HEK293 (cell line): ENCODE data around the gene GAS2L3.

Experiments used
- CTCF ChIA-PET: fragments of 350-600 bp; formaldehyde crosslinking; extraction: SDS; loops from one replicate; lab custom pipeline; 2021; ENCODE audit warnings: antibody characterized with exemption; lab: Yijun Ruan, JAX
- POLR2A ChIA-PET: fragments of 300-600 bp; formaldehyde crosslinking; extraction: SDS; loops from one replicate; lab custom pipeline; 2020; ENCODE audit warnings: antibody characterized with exemption, inconsistent platforms; lab: Yijun Ruan, JAX
- H3K27ac ChIP-seq: fragments of 200-500 bp; sonication (Bioruptor generic); 2 replicates; pipeline ENCODE4 v1.5.1; 2014; ENCODE audit warnings: low read depth, low read length, control low read depth, inconsistent platforms; ENCODE audit errors: extremely low read depth
- H3K36me3 ChIP-seq, 2 experiments: fragments of 200-500 bp in 1 of 2; sonication (Bioruptor generic) in 1 of 2; 1 replicate in 1 of 2; 2 replicates in 1 of 2; pipeline ENCODE4 v1.5.1; 2014 to 2017; ENCODE audit warnings: inconsistent platforms in 2 of 2, low read length in 2 of 2; ENCODE audit not compliant: control insufficient read depth in 2 of 2, insufficient read depth in 1 of 2
- H3K4me1 ChIP-seq: fragments of 200-500 bp; sonication (Bioruptor generic); 2 replicates; pipeline ENCODE4 v1.5.1; 2014; ENCODE audit warnings: mild to moderate bottlenecking, low read length, inconsistent platforms; ENCODE audit not compliant: control insufficient read depth, insufficient read depth
- H3K4me3 ChIP-seq: 2 replicates; pipeline ENCODE4 v1.5.1; 2011; ENCODE audit warnings: low read depth, mild to moderate bottlenecking, control low read depth, low read length, moderate library complexity
- H3K9me3 ChIP-seq: fragments of 200-500 bp; sonication (Bioruptor generic); 2 replicates; pipeline ENCODE4 v1.5.1; 2014; ENCODE audit warnings: low read depth, low read length, inconsistent platforms; ENCODE audit not compliant: control insufficient read depth, insufficient read depth
- EGR2 ChIP-seq: fragments of 450-650 bp; formaldehyde crosslinking; IDR thresholded peaks from 2 replicates; pipeline ENCODE4 v1.5.1; 2016; ENCODE audit warnings: low read depth, missing biosample characterization, missing genetic modification characterization
- HOXA7 ChIP-seq: sonication (generic); formaldehyde crosslinking; IDR thresholded peaks from 2 replicates; pipeline ENCODE4 v1.8.1; 2022; ENCODE audit warnings: missing genetic modification reagents, borderline replicate concordance
- KLF10 ChIP-seq: fragments of 450-650 bp; IDR thresholded peaks from 2 replicates; pipeline ENCODE4 v1.5.1; 2018; ENCODE audit warnings: missing biosample characterization, mild to moderate bottlenecking, missing genetic modification characterization
- OSR2 ChIP-seq: fragments of 450-650 bp; formaldehyde crosslinking; IDR thresholded peaks from 2 replicates; pipeline ENCODE4 v1.5.1; 2016; ENCODE audit warnings: missing biosample characterization, missing genetic modification characterization
- RBAK ChIP-seq: fragments of 450-650 bp; formaldehyde crosslinking; IDR thresholded peaks from 2 replicates; pipeline ENCODE4 v1.5.1; 2016; ENCODE audit warnings: missing biosample characterization, missing genetic modification characterization
- SALL2 ChIP-seq: fragments of 450-650 bp; formaldehyde crosslinking; IDR thresholded peaks from 2 replicates; pipeline ENCODE4 v1.5.0; 2017; ENCODE audit warnings: missing biosample characterization, mild to moderate bottlenecking, missing genetic modification characterization, borderline replicate concordance
- YY1 ChIP-seq: fragments of 450-650 bp; formaldehyde crosslinking; IDR thresholded peaks from 2 replicates; pipeline ENCODE4 v1.5.1; 2018; ENCODE audit warnings: missing biosample characterization, missing genetic modification characterization
- ZBTB1 ChIP-seq: fragments of 450-650 bp; formaldehyde crosslinking; IDR thresholded peaks from 2 replicates; pipeline ENCODE4 v1.5.1; 2016; ENCODE audit warnings: missing biosample characterization, missing genetic modification characterization
- ZBTB20 ChIP-seq: fragments of 450-650 bp; formaldehyde crosslinking; IDR thresholded peaks from 2 replicates; pipeline ENCODE4 v1.5.1; 2016; ENCODE audit warnings: missing biosample characterization, missing genetic modification characterization
- ZFHX2 ChIP-seq: fragments of 450-650 bp; formaldehyde crosslinking; conservative IDR thresholded peaks from 2 replicates; pipeline ENCODE4 v1.5.1; 2016; ENCODE audit warnings: missing biosample characterization, missing genetic modification characterization
- ZNF324 ChIP-seq: fragments of 450-650 bp; formaldehyde crosslinking; IDR thresholded peaks from 2 replicates; pipeline ENCODE4 v1.5.1; 2016; ENCODE audit warnings: missing biosample characterization, missing genetic modification characterization
- ZNF433 ChIP-seq: fragments of 450-650 bp; formaldehyde crosslinking; IDR thresholded peaks from 2 replicates; pipeline ENCODE4 v1.5.1; 2016; ENCODE audit warnings: missing biosample characterization, missing genetic modification characterization, low read depth
- ZNF514 ChIP-seq: fragments of 450-650 bp; formaldehyde crosslinking; IDR thresholded peaks from 2 replicates; pipeline ENCODE4 v1.5.1; 2016; ENCODE audit warnings: missing biosample characterization, missing genetic modification characterization
- ZNF530 ChIP-seq: fragments of 450-650 bp; formaldehyde crosslinking; IDR thresholded peaks from 2 replicates; pipeline ENCODE4 v1.5.1; 2016; ENCODE audit warnings: low read depth, missing biosample characterization, missing genetic modification characterization
- ZNF596 ChIP-seq: fragments of 450-650 bp; IDR thresholded peaks from 2 replicates; pipeline ENCODE4 v1.5.0; 2018; ENCODE audit warnings: missing biosample characterization, mild to moderate bottlenecking, missing genetic modification characterization, moderate library complexity
- ZNF600 ChIP-seq: fragments of 450-650 bp; formaldehyde crosslinking; IDR thresholded peaks from 2 replicates; pipeline ENCODE4 v1.5.1; 2016; ENCODE audit warnings: missing biosample characterization, missing genetic modification characterization
- ZNF621 ChIP-seq: fragments of 450-650 bp; formaldehyde crosslinking; IDR thresholded peaks from 2 replicates; pipeline ENCODE4 v1.5.1; 2017; ENCODE audit warnings: missing biosample characterization, missing genetic modification characterization
- ZNF626 ChIP-seq: fragments of 450-650 bp; sonication (Bioruptor Pico); formaldehyde crosslinking; IDR thresholded peaks from 2 replicates; pipeline ENCODE4 v1.5.1; 2018; ENCODE audit warnings: missing biosample characterization, missing genetic modification characterization, inconsistent platforms
- ZNF707 ChIP-seq: fragments of 450-650 bp; formaldehyde crosslinking; IDR thresholded peaks from 2 replicates; pipeline ENCODE4 v1.5.1; 2016; ENCODE audit warnings: missing biosample characterization, missing genetic modification characterization
- ZNF768 ChIP-seq: fragments of 450-650 bp; formaldehyde crosslinking; IDR thresholded peaks from 2 replicates; pipeline ENCODE4 v1.5.1; 2018; ENCODE audit warnings: missing biosample characterization, mild to moderate bottlenecking, missing genetic modification characterization
- TF ChIP-seq, protein P1 (sequence below): fragments of 450-650 bp; formaldehyde crosslinking; IDR thresholded peaks from 2 replicates; pipeline ENCODE4 v1.5.1; 2016; ENCODE audit warnings: missing biosample characterization, missing genetic modification characterization
- TF ChIP-seq, protein P2 (sequence below): fragments of 450-650 bp; formaldehyde crosslinking; IDR thresholded peaks from 2 replicates; pipeline ENCODE4 v1.5.1; 2017; ENCODE audit warnings: missing biosample characterization, missing genetic modification characterization
- TF ChIP-seq, protein P3 (sequence below): fragments of 450-650 bp; formaldehyde crosslinking; IDR thresholded peaks from 2 replicates; pipeline ENCODE4 v1.5.1; 2016; ENCODE audit warnings: missing biosample characterization, missing genetic modification characterization
- TF ChIP-seq, protein P4 (sequence below): fragments of 450-650 bp; formaldehyde crosslinking; conservative IDR thresholded peaks from 2 replicates; pipeline ENCODE4 v1.5.1; 2016; ENCODE audit warnings: low read depth, missing biosample characterization, missing genetic modification characterization

Gene GAS2L3

DNA sequence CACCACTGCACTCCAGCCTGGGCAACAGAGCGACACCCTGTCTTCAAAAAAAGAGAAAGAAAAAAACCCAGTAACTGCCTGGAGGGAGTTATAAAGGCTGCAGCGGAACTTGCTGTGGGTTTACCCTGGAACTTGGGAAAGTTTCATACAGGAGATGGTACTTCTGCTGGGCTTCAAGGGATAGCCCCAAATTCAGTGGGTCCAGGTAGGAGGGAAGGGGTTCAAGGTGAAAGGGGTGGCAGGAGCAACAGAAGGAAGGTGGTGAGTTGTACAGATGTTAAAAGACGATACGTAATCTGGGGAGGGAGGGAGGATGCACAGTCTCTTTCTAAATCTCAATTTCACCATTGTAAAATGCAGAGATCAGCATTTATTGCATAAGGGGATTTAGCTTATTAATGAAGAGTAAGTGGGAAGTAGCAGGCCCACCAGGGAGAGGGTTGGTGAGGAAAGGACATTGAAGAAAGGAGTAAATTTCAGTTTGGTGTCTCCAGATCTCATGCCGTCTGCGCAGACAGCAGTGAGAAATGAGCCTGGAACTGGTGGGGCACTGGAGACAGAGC lies 8.5 kb upstream of the GAS2L3 start:
- no peaks in the 10 kb centered on the region for H3K9me3 ChIP-seq
- POLR2A ChIA-PET, result no interaction called here
- TF ChIP-seq, protein P1, sequence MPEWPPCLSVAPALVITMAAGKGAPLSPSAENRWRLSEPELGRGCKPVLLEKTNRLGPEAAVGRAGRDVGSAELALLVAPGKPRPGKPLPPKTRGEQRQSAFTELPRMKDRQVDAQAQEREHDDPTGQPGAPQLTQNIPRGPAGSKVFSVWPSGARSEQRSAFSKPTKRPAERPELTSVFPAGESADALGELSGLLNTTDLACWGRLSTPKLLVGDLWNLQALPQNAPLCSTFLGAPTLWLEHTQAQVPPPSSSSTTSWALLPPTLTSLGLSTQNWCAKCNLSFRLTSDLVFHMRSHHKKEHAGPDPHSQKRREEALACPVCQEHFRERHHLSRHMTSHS (tag by site-specific recombination), result no peak
- TF ChIP-seq OSR2 (no peak), ZNF621 (tag by site-specific recombination) (no peak), YY1 (tag by site-specific recombination) (no peak), ZNF596 (no peak), KLF10 (tag by site-specific recombination) (no peak), ZNF600 (tag by site-specific recombination) (no peak), ZNF324 (tag by site-specific recombination) (no peak), ZNF530 (tag by site-specific recombination) (no peak), ZNF514 (no peak), RBAK (no peak)
- TF ChIP-seq, all 188 proteins: peak for 0
- Histone ChIP-seq H3K4me1 (no peaks in the 10 kb centered on the region), H3K36me3 (no peaks in the 10 kb centered on the region), H3K4me3 (no peak overlapping the region), H3K27ac (no peak overlapping the region)
- CTCF ChIA-PET, result interaction anchor here (3.3 kb wide), 1 partner anchor 10 kb away, joined by 18 read pairs; no protein-coding TSS in a partner anchor

DNA sequence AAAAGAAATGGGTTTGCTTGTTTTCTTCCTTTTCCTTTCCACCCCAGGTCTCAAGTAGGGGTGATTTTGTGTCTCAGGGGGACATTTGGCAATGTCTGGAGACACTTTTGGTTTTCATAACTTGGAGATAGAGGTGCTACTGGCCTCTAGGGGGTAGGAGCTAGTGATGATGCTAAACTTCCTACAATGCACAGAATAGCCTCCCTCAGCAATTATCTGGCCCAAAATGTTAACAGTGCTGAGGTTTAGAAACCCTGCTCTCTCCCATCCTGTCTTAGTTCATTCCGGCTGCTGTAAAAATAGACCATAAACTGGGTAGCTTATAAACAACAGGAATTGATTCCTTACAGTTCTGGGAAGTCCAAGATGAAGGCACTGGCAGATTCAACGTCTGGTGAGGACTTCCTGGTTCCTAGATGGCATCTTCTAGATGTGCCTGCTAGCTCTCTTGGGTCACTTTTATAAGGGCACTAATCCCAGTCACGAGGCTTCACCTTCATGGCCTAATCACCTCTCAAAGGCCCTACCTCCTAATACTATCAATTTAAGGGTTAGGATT lies 7.4 kb upstream of the GAS2L3 start:
- TF ChIP-seq, protein P2, sequence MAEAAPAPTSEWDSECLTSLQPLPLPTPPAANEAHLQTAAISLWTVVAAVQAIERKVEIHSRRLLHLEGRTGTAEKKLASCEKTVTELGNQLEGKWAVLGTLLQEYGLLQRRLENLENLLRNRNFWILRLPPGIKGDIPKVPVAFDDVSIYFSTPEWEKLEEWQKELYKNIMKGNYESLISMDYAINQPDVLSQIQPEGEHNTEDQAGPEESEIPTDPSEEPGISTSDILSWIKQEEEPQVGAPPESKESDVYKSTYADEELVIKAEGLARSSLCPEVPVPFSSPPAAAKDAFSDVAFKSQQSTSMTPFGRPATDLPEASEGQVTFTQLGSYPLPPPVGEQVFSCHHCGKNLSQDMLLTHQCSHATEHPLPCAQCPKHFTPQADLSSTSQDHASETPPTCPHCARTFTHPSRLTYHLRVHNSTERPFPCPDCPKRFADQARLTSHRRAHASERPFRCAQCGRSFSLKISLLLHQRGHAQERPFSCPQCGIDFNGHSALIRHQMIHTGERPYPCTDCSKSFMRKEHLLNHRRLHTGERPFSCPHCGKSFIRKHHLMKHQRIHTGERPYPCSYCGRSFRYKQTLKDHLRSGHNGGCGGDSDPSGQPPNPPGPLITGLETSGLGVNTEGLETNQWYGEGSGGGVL (tag by site-specific recombination), result no peak
- TF ChIP-seq ZNF707 (tag by site-specific recombination) (no peak), ZNF433 (tag by site-specific recombination) (no peak), ZBTB20 (no peak), ZNF626 (tag by site-specific recombination) (no peak)
- TF ChIP-seq, protein P3, sequence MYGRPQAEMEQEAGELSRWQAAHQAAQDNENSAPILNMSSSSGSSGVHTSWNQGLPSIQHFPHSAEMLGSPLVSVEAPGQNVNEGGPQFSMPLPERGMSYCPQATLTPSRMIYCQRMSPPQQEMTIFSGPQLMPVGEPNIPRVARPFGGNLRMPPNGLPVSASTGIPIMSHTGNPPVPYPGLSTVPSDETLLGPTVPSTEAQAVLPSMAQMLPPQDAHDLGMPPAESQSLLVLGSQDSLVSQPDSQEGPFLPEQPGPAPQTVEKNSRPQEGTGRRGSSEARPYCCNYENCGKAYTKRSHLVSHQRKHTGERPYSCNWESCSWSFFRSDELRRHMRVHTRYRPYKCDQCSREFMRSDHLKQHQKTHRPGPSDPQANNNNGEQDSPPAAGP (tag by site-specific recombination), result no peak
- TF ChIP-seq, all 188 proteins: peak for 0
- no peaks in the 10 kb centered on the region for H3K4me1 ChIP-seq
- POLR2A ChIA-PET, result no interaction called here
- H3K9me3 ChIP-seq, result no peaks in the 10 kb centered on the region
- CTCF ChIA-PET, result interaction anchor here (0.6 to 3.3 kb wide), 4 partner anchors 11 to 411 kb away, joined by 3 to 18 read pairs (median 4); no protein-coding TSS in a partner anchor
- H3K4me3 ChIP-seq, result no peak overlapping the region
- H3K27ac ChIP-seq, result no peak overlapping the region
- no peaks in the 10 kb centered on the region for H3K36me3 ChIP-seq

DNA sequence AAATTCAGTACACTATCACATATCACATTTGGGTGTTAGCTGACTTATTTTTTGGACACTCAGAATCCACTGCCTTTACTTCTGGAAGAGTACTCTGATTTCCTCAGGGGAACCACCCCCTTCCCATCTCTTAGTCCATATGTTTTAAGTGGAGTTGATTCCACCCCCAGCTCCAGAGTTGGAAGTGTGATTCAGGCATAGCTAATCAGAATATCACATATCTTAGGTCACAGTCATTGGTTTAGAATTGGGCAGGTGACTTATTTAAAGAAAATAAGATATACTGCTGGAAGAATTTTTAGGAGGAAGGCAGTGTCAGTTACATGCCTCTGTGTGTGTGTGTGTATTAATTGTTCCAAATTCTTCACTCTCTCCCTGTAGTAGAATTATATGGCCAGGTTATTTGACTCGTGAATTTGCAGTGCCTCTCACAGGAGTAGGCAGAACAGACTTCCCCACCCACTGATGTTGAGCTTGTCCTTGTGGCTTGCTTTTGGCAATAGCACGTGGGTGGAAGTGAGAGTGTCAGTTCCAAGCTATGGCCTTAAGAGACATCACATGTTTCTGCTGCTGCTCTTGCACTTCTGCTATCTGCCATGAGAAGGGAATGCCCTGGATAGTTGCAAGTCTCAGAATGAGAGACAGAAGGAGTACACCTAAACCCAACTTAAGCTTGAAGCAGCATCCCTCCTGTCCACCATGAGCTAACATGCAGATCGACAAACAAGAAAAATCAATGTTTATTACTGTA lies 6.4 kb upstream of the GAS2L3 start:
- TF ChIP-seq ZNF768 (tag by site-specific recombination) (no peak), HOXA7 (CRISPR knock-in tag) (no peak), ZBTB1 (tag by site-specific recombination) (no peak), SALL2 (tag by site-specific recombination) (no peak), ZFHX2 (peak; percentile 94), EGR2 (tag by site-specific recombination) (peak; percentile 91)
- TF ChIP-seq, protein P4, sequence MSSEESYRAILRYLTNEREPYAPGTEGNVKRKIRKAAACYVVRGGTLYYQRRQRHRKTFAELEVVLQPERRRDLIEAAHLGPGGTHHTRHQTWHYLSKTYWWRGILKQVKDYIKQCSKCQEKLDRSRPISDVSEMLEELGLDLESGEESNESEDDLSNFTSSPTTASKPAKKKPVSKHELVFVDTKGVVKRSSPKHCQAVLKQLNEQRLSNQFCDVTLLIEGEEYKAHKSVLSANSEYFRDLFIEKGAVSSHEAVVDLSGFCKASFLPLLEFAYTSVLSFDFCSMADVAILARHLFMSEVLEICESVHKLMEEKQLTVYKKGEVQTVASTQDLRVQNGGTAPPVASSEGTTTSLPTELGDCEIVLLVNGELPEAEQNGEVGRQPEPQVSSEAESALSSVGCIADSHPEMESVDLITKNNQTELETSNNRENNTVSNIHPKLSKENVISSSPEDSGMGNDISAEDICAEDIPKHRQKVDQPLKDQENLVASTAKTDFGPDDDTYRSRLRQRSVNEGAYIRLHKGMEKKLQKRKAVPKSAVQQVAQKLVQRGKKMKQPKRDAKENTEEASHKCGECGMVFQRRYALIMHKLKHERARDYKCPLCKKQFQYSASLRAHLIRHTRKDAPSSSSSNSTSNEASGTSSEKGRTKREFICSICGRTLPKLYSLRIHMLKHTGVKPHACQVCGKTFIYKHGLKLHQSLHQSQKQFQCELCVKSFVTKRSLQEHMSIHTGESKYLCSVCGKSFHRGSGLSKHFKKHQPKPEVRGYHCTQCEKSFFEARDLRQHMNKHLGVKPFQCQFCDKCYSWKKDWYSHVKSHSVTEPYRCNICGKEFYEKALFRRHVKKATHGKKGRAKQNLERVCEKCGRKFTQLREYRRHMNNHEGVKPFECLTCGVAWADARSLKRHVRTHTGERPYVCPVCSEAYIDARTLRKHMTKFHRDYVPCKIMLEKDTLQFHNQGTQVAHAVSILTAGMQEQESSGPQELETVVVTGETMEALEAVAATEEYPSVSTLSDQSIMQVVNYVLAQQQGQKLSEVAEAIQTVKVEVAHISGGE (tag by site-specific recombination), result no peak
- H3K27ac ChIP-seq, result no peak overlapping the region
- no peak overlapping the region for H3K4me3 ChIP-seq
- ChIA-PET CTCF (interaction anchor here (0.6 to 3.3 kb wide), 7 partner anchors 10 to 763 kb away, joined by 3 to 18 read pairs (median 3); no protein-coding TSS in a partner anchor), POLR2A (interaction anchor here (0.6 kb wide), 1 partner anchor 815 kb away, joined by 4 read pairs; no protein-coding TSS in a partner anchor)
- no peaks in the 10 kb centered on the region for H3K4me1 ChIP-seq
- no peaks in the 10 kb centered on the region for H3K36me3 ChIP-seq
- H3K9me3 ChIP-seq, result no peaks in the 10 kb centered on the region
